Stimulated activated CD4-positive, alpha-beta T cell treated with anti-CD3 and anti-CD28 coated beads, Interleukin-12 subunit alpha, Interleukin-12 subunit beta, amount 100 ng/mL, for 4 hours (primary cell): ENCODE measurements around the gene LVRN.

Experiments used
- DNase-seq: peaks from one replicate; pipeline ENCODE4 v3.0.0-alpha.2; 2020

The LVRN gene

DNA sequence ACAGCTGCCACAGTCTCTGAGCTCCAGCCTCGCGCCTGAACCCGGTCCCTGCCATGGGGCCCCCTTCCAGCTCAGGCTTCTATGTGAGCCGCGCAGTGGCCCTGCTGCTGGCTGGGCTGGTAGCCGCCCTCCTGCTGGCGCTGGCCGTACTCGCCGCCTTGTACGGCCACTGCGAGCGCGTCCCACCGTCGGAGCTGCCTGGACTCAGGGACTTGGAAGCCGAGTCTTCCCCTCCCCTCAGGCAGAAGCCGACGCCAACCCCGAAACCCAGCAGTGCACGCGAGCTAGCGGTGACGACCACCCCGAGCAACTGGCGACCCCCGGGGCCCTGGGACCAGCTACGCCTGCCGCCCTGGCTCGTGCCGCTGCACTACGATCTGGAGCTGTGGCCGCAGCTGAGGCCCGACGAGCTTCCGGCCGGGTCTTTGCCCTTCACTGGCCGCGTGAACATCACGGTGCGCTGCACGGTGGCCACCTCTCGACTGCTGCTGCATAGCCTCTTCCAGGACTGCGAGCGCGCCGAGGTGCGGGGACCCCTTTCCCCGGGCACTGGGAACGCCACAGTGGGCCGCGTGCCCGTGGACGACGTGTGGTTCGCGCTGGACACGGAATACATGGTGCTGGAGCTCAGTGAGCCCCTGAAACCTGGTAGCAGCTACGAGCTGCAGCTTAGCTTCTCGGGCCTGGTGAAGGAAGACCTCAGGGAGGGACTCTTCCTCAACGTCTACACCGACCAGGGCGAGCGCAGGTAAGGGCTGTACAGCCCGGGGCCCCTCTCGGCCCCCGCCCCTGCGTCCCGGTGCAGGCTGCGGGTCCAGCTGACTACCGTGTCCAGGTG, 509 bp downstream of the LVRN start:
- DNase-seq, result no peak

DNA sequence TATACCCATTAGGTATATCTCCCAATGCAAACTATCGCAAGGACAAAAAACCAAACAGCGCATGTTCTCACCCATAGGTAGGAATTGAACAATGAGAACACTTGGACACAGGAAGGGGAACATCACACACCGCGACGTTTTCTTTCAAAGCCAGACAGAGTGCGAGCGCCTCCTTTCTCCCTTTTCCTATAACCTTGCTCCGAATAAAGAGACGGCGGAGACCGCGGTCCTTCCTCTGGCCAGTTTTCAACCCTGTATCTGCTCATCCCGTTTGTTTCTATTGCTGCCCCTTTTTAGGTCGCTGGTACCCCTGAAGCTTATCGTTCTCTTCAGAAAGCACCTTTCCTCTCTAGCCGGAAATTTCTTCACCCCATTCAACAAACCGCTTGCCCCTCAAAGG, 1.3 kb downstream of the LVRN start:
- no peak for DNase-seq

DNA sequence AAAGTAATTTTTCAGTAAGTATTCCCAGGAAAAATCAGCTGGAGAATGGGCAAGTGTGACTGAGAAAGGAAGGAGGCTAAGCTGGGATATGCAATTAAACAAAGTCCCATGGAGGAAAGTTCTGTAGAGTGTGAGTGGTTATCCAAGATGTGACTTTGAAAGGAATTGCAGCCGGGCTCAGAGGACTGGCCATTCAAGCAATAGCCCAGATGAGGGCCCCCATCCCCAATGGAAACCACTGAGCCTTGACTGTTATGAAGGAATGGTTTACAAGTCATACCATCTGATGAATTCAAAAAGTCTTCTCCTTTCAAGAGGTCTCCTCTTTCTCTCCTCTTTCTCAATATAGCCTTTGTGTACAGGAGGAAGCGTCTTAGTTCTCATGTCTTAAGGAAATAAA, 6.5 kb downstream of the LVRN start:
- no peak for DNase-seq

DNA sequence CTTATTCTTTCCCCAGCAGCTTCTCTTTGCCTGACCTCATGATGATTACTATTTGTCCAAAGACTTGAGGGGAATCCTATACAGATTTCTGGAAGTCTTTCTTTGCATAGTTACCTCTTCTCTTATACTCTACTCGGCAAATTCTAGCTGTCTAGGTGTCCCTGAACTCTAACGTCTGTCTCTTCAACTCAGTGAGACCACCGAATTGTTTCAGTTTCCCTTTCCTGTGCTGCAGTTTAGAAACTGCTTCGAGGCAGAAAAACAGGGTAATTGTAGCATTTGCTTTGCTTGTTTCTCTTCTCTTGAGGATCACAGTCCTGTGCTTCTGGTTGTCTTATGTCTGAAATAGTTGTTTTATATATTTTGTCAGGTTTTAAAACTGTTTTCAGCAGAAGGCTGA, 14.8 kb downstream of the LVRN start:
- DNase-seq, result no peak

DNA sequence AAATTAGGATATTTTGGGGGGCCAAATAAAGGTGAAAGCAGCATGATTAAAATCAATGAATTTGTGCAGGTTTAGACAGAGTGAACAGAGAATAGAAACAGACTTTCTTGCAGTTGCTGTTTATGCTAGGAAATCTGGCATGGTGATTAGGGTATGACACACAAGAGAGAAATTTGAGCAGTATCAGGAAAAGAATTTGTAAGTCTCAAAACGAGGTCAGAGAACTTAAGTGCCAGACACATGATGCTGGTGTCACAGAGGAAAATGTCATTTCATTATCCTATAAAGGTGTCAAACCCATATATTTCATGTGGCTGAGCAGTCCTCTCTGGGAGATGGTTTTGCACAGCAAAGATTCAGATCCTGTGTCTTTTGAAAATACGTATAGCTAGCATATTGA, 15.7 kb downstream of the LVRN start:
- DNase-seq, result no peak

DNA sequence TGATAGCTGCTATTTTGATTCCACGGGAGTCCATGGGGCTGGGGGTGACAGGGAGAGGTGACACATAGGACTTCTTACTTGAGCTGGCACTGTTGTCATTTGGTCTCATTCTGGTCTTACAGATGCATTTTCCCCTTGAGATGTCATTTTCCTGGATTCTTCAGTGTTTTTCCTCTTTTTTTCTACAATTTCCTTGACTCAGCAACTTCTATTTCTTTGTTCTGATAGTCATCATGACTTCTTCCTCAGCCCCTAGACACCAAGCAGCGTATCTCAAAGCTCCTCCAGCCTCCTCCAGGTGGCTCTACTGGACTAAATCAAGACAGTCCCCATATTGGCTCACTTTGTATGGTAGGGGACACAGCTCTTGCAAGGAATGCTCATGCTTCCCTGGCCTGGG, 16.5 kb downstream of the LVRN start:
- DNase-seq, result no peak

DNA sequence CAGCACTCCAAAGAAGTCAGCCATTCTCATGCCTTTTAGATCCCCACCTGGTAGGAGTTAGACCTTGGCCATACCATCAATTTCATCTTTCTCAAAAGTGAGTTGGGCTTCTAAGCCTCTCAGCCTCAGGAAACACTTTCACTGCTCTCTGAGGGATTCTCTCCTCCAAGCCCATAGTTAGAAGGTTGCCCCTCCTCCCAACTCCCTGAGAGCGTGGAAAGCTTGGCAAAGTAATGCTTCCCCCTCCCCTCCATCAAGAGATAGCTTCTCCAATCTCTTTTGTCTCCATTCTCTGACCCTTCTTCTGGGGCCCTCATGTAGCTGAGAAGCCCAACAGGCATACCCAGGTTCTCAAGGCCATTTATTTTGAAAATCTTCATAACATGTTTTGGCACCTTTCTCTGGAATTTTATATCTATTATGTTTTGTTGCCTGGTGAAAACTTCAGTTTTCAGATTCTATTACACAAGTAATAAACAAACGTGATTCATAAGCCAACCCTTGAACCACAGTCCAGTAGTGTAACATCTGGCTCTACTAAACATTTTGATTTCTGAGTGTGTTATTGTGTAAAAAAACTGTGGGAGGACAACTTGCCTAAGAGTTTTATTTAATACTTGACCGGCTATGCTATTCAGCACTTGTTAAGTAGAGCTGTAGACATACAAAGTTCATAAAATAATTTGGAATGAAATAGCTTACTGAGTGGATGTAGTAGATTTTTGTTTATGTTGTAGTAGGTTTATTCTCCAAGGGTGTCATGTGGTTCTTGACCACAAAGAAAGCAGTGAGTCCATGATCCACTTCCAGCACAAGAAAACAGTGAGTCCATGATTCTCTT, 17.1 kb downstream of the LVRN start:
- DNase-seq, result no peak

DNA sequence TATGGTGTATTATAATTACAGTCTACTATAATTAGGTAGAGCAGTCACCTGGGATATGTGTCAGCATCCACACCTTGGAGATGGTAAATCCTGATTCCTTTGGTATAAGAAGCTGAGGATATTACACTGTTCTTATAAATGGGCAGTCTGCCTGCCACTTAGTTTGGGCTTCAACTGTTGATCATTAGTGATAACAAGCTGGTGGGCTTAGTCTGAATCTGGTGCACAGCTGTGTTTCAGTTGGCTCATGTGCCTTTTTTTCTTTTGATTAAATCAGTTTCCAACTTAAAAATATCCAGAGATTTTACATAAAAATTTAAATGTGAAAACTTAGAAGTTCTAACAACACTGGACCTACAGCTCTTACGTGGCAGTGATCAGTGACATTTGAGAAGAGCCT, 21.2 kb downstream of the LVRN start:
- no peak for DNase-seq

DNA sequence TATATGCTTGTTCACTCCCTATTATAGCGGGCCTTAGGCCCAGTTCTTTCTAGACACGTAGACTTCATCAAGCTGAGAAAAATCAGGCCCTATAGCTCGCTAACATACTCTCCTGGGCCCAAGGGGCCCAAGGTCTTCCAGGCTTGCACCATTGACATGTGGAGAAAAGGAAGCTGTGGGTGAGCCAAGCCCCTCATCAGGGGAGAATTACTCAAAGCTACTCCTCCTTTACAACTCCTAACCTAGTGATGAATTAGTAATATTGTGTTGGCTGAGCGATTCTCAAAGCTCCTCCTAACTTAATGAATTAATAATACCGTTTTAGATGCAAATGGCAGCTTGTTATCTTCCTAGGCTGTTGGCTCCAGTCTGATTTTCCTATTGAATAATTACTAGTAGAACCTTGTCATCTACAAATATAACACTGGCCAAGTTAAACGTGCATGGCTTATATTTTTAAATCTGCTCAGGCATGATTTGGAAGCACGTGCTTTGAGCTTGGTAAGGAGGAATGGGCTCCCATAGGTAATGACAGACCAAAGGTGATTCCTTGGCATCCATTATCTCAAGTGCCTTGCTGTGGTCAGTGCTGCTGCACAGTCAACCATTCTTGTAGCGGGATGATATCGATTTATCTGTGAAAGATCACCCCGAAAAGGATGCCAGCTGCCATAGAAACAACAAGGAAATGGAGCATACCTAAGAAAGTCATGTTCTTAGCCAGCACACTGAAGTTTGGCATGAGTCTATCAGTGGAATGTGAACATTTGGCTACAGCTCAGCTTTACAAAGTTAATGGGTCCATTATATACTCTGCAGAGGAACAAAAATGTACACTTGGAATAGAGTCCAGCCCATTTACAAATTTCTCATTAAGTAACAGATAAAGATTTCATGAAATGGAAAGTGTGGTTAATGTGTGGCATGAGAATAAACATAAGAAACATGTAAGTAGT, 23.8 kb downstream of the LVRN start:
- no peak for DNase-seq

DNA sequence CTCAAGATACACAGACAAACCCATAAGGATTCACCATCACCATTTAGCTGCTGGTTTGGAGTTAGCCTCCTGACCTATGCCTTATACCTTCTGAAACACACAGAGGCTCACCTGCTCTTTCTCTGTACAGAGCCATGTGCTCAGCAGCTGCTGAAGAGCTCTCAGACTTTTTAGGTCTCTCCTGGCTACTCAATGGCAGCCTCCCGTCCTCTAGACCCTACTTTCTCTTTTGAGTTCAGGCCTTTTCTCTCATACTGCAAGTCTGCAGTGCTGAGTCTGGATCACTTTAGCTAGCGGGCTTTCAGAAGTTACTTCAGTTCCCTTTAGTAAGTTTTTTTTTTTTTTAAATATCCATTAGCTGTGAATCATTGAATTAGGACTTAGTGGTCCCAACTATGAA, 25.7 kb downstream of the LVRN start:
- DNase-seq, result no peak

DNA sequence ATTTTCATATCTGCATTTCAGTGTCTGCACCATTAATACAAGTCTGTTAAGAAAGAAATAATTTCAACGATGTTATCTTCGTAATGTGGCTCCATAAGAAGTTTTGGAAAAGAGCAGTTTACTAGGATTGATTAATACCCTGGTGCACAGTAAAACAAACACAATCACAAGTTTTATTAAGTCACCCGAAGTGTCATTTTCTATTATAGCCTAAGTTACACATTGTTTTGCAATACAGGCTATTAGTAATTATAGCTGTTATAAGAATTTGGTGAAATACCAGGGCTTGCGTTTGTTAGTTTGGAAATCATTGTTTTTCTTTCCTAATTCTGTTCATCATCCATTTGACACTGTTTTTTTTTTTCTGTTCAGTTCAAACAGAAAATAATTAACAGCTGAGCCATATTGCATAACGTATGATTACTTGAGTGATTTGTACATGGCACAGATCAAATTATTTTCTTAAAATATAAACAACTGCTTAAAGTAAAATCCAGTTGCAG, 30.6 kb downstream of the LVRN start:
- DNase-seq, result no peak

DNA sequence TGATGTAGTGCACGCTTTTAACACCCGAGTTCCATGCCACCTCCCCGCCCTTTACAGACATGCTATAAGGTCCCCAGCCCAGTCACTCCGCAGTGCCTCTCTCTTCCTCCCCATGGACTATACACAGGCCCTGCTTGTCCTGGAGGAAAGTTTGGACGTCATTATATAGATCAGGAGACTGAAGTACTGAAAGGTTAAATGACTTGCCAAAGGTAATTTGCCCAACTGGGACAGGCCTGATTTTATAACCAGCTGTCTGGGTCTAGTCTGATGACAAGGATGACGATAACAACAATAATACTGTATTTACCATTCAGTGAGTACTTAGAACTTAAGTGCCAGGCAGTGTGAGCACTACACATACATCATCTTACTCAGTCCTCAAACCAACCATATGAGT, 33.1 kb downstream of the LVRN start:
- no peak for DNase-seq

DNA sequence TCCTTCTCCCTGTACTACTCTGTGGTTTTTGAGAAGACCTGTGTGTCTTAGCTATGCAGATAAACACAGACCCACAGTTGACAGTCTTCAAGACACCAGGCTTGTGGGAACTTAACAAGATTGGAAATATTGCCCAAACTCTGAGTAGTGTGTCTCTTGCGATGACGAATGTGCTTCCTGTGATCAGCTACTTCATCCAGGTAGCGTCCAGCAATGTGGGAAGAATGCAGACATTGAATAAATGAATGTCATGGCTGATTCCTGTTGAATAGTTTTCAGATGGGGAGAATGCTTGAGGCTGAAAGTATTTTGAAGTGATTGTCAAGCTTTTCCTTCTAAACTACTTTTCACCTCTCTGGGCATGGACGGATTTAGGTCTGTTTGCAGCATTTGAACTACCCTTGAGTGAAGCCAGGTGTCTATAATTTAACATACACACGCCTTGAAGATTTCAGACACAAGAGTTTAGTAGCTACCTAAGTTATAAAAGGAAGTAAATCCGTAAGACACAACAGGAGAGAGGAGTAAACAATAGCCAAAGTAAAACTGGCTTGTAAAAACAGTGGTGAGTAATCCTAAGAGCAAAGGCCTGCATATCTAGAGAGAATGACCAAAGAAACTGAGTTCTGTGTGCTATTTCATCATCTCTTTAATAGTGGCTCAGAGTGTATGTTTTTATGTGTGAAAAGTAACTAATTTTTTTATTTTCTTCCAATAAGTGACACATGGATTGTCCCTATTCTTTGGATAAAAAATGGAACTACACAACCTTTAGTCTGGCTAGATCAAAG, 40.0 kb downstream of the LVRN start:
- no peak for DNase-seq

DNA sequence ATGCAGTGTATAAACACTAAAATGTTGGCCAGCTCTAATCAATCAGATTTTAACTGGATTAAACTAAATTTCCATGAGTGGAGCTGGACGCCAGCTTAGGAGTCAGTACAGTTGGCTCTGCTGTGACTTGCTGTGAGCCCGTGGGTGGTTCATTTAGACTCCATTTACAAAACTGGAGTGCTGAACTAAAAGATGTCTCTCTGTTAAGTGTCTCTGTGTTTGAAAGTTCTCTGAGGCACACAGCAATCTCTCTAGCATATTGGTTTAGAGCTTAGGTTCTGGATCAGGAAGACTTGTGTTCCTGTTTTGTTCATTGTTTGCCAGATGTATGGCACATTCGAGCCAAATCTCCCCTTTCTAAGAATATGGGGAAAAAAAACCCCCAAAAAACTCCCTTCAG, 42.0 kb downstream of the LVRN start:
- no peak for DNase-seq

DNA sequence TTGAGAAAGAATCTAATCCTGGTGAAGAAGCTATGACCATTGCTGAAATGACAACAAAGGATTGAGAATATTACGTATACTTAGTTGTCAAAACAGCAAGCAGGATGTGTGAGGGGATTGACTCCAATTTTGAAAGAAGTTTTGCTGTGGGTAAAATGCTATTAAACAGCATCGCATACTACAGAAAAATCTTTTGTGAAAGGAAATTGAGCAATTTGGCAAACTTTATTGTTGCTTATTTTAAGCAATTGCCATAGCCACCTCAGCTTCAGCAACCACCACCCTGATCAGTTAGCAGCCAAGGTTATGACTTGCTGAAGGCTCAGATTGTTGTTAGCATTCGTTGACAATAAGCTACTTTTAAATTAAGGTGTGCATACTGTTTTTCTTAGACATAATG, 47.5 kb downstream of the LVRN start:
- DNase-seq, result no peak

DNA sequence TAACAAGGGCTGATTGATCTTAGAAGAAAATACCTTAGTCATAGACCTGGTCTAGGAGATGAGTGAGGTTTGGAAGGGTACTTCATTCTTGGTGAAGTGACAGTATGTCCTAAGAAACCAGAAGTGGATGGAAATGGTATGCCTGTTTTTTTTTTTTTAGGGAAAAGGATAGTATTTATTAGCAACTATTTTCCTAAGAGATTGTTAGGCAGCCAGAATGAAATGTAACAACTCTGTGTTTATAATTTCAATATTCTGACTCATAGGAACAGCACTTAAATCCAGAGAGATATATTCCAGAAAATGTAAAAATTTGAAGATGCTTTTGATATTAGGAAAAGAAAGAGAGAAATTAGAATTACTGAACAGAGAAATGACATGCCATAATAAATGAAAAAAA, 48.8 kb downstream of the LVRN start:
- no peak for DNase-seq

DNA sequence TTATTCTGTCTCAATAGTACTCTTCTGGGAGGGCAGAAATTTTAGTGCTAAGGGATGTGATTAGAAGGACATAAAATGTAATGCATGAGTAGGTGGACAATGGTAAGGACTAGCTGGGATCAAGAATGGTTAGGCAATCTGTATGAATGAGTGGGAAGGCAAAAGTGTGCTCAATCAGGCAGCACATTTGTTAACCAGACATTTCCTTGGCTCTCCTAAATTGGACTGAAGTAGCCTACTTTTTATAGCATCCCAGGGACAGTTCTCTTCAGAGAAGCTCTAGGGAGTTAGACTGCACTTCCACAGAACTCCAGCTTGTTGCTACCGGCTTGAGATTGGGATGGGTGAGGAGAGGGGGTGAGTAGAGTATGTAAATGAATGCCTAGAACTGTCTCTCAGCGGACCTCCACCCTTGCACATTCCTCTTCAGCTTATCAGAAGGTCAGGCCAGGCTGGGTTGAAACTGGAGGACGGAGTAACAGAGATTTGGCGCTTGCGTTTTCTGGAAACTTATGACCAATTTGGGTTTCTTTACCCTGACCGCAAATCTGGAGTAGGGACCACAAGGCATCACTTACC, 51.0 kb downstream of the LVRN start:
- DNase-seq, result no peak

DNA sequence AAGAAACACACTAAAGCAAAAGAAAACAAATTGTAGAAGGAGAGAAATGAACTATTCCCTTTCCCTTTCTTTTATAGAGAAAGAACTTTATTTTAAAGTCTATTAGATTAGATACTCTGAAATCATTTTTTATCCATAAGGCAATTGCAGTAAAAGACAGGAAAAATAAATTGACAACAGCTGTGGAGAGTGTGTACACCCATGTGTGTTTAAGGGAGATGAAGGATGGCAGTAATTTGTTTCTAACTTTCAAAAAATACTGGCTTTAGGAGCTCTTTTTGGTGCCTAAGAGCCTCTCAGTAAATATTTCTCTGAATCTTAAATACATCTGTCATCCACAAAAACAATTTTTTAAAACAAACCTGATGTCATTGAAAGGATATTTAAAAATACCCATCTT, 51.7 kb downstream of the LVRN start:
- DNase-seq, result no peak

DNA sequence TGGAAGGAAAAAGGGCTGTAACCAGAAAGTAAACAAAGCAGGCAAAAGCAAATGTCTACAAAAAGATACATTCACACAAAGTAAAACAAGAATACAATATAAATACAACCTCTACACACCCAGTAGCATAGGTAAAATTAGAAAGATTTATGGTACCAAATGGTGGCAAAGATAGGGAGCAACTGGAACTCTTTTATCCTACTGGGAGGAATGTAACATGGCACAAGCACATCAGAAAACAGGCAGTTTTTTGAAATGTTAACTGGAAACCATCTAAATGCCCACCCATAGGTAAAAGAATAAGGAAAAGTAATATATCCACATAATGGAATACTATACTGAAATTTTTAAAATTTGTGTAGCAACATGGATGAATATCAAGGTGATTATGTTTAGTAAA, 61.3 kb downstream of the LVRN start:
- no peak for DNase-seq

DNA sequence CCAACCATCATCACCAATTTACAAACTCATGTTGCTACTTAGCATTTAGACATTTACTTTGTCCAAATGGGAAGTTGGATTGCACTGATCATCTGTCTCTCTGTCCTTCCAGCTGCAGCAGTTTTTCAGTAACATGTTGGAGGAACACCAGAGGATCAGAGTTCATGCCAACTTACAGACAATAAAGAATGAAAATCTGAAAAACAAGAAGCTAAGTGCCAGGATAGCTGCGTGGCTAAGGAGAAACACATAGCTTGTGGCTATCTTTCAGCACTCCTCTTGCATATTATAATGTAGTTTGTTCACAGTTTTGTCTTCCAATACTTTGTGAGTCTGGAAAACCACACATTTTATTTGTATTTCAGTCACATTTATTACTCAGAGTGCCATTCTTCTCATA, 63.6 kb downstream of the LVRN start:
- DNase-seq, result no peak

DNA sequence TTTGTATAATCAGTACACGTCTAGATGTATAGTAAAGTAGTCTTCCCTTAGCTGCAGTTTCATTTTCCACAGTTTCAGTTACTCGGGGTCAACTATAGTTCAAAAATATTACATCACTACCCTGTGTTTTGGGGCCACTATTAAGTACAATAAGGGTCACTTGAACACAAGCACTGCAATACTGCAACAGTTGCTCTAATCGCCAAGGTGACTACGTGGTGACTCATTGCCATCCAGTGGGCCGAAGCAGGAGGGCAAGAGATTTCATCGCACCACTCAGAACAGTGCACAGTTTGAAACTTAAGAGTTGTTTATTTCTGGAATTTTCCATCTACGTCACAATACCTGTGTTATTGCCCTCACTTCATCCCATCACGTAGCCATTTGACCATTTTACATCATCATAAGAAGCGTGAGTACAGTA, 69.8 kb downstream of the LVRN start, which contains the start of gene ARL14EPL:
ARL14EPL (plus strand) TSS at position 379 of the 424 bp plus-strand sequence. CDS start 18,994 bp downstream, outside the sequence.
- DNase-seq, result no peak

DNA sequence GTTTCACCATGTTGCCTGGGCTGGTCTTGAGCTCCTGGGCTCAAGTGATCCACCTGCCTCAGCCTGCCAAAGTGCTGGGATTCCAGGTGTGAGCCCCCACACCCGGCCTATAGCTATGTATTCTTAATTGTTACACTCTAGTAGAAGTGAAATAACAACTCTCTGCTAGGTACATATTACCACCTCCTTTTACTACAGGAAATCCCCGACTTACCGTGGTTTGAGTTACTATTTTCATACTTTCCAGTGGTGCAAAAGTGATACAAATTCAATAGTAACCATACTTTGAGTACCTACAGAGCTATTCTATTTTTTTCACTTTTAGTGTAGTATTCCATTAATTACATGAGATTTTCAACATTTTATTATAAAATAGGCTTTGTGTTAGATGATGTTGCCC, 70.7 kb downstream of the LVRN start:
- DNase-seq, result no peak
